ENCODE data around the gene DVL2.

- no peak for TF ChIP-seq CTCF (IDR thresholded peaks at IDR 0.05; ENCODE audit: insufficient read depth, low read length)
- TF ChIP-seq POLR2AphosphoS5 (IDR thresholded peaks at IDR 0.05; ENCODE audit: low read depth), result no peak
These were observed 30.9 kb downstream of the DVL2 start for GRCh38 chr17:7203391-7203790.

Measured in HL-60 (cell line).